SU-DHL-6 (cell line): Measurements from ENCODE around the gene EMC10.

Experiments
- H2AFZ ChIP-seq: fragments of 200-600 bp; sonication (generic); 2 replicates; pipeline ENCODE4 v1.6.1; 2014; ENCODE audit warnings: low read depth, mild to moderate bottlenecking, moderate library complexity, mixed read lengths, antibody characterized with exemption, low read length; ENCODE audit not compliant: severe bottlenecking
- H3F3A ChIP-seq: fragments of 200-600 bp; shearing (Covaris generic); 2 replicates; pipeline ENCODE4 v1.6.0; 2016; ENCODE audit warnings: antibody characterized with exemption, mild to moderate bottlenecking; ENCODE audit not compliant: insufficient read depth
- H3K27ac ChIP-seq: fragments of 200-600 bp; sonication (generic); 2 replicates; pipeline ENCODE4 v1.5.1; 2016; ENCODE audit warnings: low read depth, mild to moderate bottlenecking, low read length, moderate library complexity, mixed read lengths
- H3K27me3 ChIP-seq: fragments of 200-600 bp; sonication (generic), shearing (Covaris generic); 2 replicates; pipeline ENCODE4 v1.6.0; 2014; ENCODE audit warnings: mild to moderate bottlenecking, low read length
- H3K36me3 ChIP-seq: fragments of 200-600 bp; sonication (generic); 2 replicates; pipeline ENCODE4 v1.6.1; 2014; ENCODE audit warnings: mild to moderate bottlenecking, low read length, mixed read lengths
- H3K4me2 ChIP-seq: fragments of 300-600, 200-600 bp; shearing (Covaris generic), sonication (generic); 2 replicates; pipeline ENCODE4 v1.6.0; 2014; ENCODE audit warnings: low read length, low read depth, mild to moderate bottlenecking; ENCODE audit not compliant: poor library complexity, severe bottlenecking
- H3K4me3 ChIP-seq: fragments of 200-600 bp; sonication (generic); 2 replicates; pipeline ENCODE4 v1.5.1; 2014; ENCODE audit warnings: antibody characterized with exemption, low read length, mild to moderate bottlenecking, mixed read lengths; ENCODE audit not compliant: insufficient read depth, poor library complexity, severe bottlenecking
- H3K79me2 ChIP-seq: fragments of 200-600 bp; sonication (generic); 2 replicates; pipeline ENCODE4 v1.6.1; 2014; ENCODE audit warnings: mild to moderate bottlenecking, low read length, moderate library complexity; ENCODE audit not compliant: insufficient read depth
- H3K9ac ChIP-seq: fragments of 200-600 bp; sonication (generic); 2 replicates; pipeline ENCODE4 v1.7.0; 2014; ENCODE audit warnings: mild to moderate bottlenecking, low read length
- H3K9me2 ChIP-seq: fragments of 200-600 bp; sonication (generic); replicated peaks from 2 replicates; pipeline ENCODE4 v1.6.1; 2014; ENCODE audit warnings: low read length; ENCODE audit not compliant: insufficient read depth
- H3K9me3 ChIP-seq: fragments of 200-600 bp; sonication (generic); 2 replicates; pipeline ENCODE4 v1.6.1; 2014; ENCODE audit warnings: low read length, mixed read lengths; ENCODE audit not compliant: insufficient read depth
- H4K20me1 ChIP-seq: fragments of 200-600 bp; sonication (generic); 2 replicates; pipeline ENCODE4 v1.6.1; 2014; ENCODE audit warnings: low read depth, mild to moderate bottlenecking, antibody characterized with exemption, low read length, moderate library complexity, mixed read lengths
- CTCF ChIP-seq: fragments of 200-600 bp; sonication (generic); IDR thresholded peaks from one replicate; pipeline ENCODE4 v1.5.1; 2017; ENCODE audit warnings: antibody characterized with exemption, mild to moderate bottlenecking, low read length, moderate library complexity; ENCODE audit not compliant: insufficient read depth, poor library complexity, severe bottlenecking
- EZH2phosphoT487 ChIP-seq: fragments of 200-600 bp; sonication (generic), shearing (Covaris generic); conservative IDR thresholded peaks from 2 replicates; pipeline ENCODE4 v1.6.1; 2018; ENCODE audit warnings: mild to moderate bottlenecking, antibody characterized with exemption, low read length, moderate library complexity, mixed read lengths

The EMC10 gene

GRCh38 chr19:50428772-50429463, 47.4 kb upstream of the EMC10 start:
- no peak overlapping the region for H3K4me3 ChIP-seq
- H3K36me3 ChIP-seq = peaks cover 2% of the 10 kb centered on the region; the same call in 1 of the 2 replicates
- no peaks in the 10 kb centered on the region for H4K20me1 ChIP-seq
- peaks cover 59% of the 10 kb centered on the region for H3F3A ChIP-seq
- peak overlapping the region; percentile 20; the same call in 1 of the 2 replicates for H3K9ac ChIP-seq
- peak overlapping the region; percentile 71 for H3K27ac ChIP-seq
- no peaks in the 10 kb centered on the region for H3K9me3 ChIP-seq
- H3K4me2 ChIP-seq = no peak overlapping the region
- H2AFZ ChIP-seq = no peak overlapping the region
- TF ChIP-seq CTCF = no peak
- no peak for TF ChIP-seq EZH2phosphoT487
- H3K9me2 ChIP-seq = no peaks in the 10 kb centered on the region
- no peaks in the 10 kb centered on the region for H3K27me3 ChIP-seq
- H3K79me2 ChIP-seq = no peaks in the 10 kb centered on the region

GRCh38 chr19:50430888-50431342, 45.4 kb upstream of the EMC10 start:
- no peaks in the 10 kb centered on the region for H3K27me3 ChIP-seq
- H2AFZ ChIP-seq = peak overlapping the region; percentile 84

GRCh38 chr19:50431343-50432220, 44.7 kb upstream of the EMC10 start:
- Histone ChIP-seq H3K27ac (peak overlapping the region; percentile 71), H3K36me3 (no peaks in the 10 kb centered on the region), H3K9me3 (no peaks in the 10 kb centered on the region), H3K27me3 (no peaks in the 10 kb centered on the region), H3K9ac (peak overlapping the region; percentile 54), H3K79me2 (no peaks in the 10 kb centered on the region), H3F3A (peaks cover 58% of the 10 kb centered on the region), H3K9me2 (no peaks in the 10 kb centered on the region), H2AFZ (peak overlapping the region; percentile 84), H4K20me1 (no peaks in the 10 kb centered on the region), H3K4me3 (peak overlapping the region; percentile 48), H3K4me2 (peak overlapping the region; percentile 84)
- no peak for TF ChIP-seq CTCF
- no peak for TF ChIP-seq EZH2phosphoT487

More at GRCh38 chr19:50430888-50431342, 45.4 kb upstream of the EMC10 start:
- H3K36me3 ChIP-seq = no peaks in the 10 kb centered on the region
- peak overlapping the region; percentile 48 for H3K4me3 ChIP-seq
- H3K9me2 ChIP-seq = no peaks in the 10 kb centered on the region
- TF ChIP-seq EZH2phosphoT487 (no peak), CTCF (no peak)
- H3K27ac ChIP-seq = peak overlapping the region; percentile 71
- no peaks in the 10 kb centered on the region for H3K79me2 ChIP-seq
- no peaks in the 10 kb centered on the region for H4K20me1 ChIP-seq
- H3K9me3 ChIP-seq = no peaks in the 10 kb centered on the region
- H3K9ac ChIP-seq = peak overlapping the region; percentile 54
- H3K4me2 ChIP-seq = peak overlapping the region; percentile 84
- H3F3A ChIP-seq = peaks cover 63% of the 10 kb centered on the region
